ENCODE measurements around the gene GPANK1.

DNA sequence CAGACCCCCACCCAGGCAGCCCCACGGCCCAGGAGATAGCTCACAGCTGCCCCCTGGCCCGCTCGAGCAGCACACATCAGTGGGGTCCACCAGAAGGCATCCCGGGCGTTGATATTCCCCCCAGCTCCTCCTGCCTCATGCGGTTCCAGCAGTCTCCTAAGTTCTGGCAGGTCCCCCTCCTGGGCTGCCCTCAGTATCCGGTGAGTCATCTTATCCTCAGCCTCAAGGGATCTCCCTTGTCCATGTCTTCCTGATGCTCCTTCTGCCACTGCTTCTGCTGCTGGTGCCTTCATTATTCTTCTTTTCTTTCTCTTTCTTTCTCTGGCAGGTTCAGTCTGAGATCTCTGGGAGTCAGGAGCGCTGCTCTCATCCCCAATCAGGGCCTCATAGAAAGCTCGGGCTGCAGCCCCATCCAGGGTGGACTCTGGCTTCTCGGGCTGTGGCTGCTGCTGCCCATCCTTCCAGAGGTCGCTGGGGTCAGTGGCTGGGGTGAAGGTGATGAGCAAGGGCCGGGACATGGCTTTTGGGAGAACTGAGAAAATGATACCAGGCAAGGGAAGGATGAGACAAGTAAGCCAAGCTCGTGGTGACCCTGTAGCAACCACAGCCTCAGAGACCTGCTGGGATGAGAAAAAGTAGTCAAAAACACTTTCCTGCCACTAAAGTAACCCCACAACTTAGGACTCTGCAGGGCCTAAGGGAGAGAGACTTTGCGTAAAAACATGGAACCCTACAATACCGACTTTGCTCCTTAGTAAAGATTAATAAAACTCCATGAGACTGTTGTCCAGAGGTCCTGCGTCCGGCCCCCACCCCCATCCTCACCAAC, 622 bp downstream of the GPANK1 start:
- TF ChIP-seq, protein P1, sequence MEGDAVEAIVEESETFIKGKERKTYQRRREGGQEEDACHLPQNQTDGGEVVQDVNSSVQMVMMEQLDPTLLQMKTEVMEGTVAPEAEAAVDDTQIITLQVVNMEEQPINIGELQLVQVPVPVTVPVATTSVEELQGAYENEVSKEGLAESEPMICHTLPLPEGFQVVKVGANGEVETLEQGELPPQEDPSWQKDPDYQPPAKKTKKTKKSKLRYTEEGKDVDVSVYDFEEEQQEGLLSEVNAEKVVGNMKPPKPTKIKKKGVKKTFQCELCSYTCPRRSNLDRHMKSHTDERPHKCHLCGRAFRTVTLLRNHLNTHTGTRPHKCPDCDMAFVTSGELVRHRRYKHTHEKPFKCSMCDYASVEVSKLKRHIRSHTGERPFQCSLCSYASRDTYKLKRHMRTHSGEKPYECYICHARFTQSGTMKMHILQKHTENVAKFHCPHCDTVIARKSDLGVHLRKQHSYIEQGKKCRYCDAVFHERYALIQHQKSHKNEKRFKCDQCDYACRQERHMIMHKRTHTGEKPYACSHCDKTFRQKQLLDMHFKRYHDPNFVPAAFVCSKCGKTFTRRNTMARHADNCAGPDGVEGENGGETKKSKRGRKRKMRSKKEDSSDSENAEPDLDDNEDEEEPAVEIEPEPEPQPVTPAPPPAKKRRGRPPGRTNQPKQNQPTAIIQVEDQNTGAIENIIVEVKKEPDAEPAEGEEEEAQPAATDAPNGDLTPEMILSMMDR (IDR thresholded peaks at IDR 0.05): no peak
- TF ChIP-seq POLR2A (IDR thresholded peaks at IDR 0.05): no peak

Data from adrenal gland (tissue), 5 donors.